Urothelium cell line (cell line): ENCODE measurements around the gene LSM4.
A peak's percentile ranks its signal among the peaks of the same experiment; 100 is the strongest.
"Not testable (repeated sequence)": the region's sequence is repeated elsewhere in the genome, so short reads cannot be mapped to it uniquely, and the experiment has no call there.

Source experiments
- DNase-seq: peaks from one replicate; pipeline ENCODE4 v3.0.0; 2011; ENCODE audit warnings: low spot score, mixed read lengths
- FAIRE-seq: peaks from 2 replicates; lab custom pipeline; 2011; peaks lifted over from hg19 to GRCh38; lab: Jason Lieb, UNC

The LSM4 gene

GRCh38 chr19:18322759-18323460, at the start of gene LSM4:
TSS of gene LSM4 (minus strand) at chr19:18323076. CDS start at chr19:18323020, 56 bp downstream.
- FAIRE-seq (peak; percentile 87), DNase-seq (peak; percentile 96)

GRCh38 chr19:18368504-18369222, 45.8 kb upstream of the LSM4 start:
- FAIRE-seq (no peak), DNase-seq (no peak)

DNA sequence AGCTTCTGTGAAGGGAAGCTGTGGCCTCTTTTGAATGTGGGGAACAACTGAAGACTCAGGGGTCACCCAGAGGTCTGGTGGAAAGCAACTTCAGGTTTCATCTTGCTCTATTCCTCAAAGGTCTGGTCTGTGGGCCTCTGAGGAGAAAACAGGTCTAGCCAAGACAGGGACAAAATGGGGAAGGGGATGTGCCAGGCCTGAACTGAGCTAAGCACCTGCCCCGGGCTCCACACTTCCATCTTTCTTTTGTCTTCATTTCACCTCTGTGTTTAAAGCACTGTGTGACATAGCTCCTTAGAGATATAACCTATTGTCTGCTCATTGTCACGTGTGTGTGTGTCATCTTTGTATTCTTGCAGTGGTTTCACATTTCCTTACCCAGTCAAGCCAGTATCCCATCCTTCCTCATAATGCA, 43.2 kb upstream of the LSM4 start:
- FAIRE-seq, result no peak
- DNase-seq, result no peak

GRCh38 chr19:18364826-18365528, 42.1 kb upstream of the LSM4 start:
- FAIRE-seq, result no peak
- DNase-seq, result peak; percentile 73

GRCh38 chr19:18364277-18364825, 41.5 kb upstream of the LSM4 start:
- not testable (repeated sequence) for FAIRE-seq, DNase-seq

DNA sequence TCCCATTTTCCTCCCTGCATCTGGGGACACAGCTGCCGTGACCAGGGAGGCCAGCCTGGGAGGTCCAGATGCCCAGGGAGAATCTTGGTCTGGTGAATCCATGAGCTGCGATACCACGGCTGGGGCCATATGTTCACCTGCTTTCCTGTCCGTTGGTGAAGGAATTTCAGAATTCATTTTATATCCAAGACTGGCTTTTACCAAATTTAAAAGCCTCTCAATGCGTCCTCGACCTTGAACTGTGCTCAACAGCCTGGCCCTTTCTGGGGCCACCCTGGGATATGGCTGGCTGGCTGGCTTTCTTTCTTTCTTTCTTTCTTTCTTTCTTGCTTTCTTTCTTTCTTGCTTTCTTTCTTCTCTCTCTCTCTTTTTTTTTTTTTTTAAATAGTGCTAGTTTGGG, 40.9 kb upstream of the LSM4 start:
- FAIRE-seq, result no peak
- DNase-seq, result no peak

DNA sequence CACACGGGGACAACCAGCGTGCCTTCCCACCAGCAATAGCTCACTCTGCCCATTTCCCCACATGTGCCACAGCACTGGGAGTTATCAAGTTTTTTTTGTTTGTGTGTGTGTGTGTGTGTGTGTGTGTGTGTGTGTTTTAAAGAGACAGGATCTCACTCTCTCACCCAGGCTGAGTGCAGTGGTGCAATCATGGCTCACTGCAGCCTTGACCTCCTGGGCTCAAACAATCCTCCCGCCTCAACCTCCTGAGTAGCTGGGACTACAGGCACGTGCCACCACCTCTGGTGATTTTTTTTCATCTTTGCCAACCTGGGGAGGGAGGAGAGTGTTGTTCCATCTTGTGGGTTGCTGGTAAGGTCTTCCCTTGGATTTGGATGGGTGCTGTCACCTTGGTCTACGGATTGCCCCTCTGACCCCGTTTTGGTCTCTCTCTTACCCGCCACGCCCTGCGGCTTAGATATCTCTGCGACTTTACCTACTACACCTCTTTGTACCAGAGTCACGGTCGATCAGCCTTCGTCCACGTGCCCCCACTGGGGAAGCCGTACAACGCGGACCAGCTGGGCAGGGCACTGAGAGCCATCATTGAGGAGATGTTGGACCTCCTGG, 40.2 kb upstream of the LSM4 start:
- no peak for FAIRE-seq

DNA sequence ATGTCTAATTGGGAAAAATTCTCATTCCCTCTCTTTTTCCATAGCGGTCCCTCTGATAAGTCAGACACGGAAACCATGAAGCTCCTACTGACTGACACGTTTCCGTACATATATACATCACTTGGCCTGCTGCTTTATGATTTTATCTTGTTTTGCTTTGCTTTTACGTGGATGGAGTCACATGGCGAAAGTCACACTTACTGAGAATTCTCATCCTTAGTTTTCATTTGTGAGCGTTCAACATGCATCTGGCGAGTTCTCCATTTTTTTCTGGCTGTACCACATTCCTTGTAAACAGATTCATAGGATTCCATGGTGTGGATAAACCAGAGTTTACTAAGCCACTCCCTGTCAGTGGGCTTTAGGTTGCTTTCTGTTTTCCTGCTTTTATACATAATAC, 38.8 kb upstream of the LSM4 start:
- no peak for DNase-seq
- FAIRE-seq, result no peak

More for the DNA sequence above, 40.2 kb upstream of the LSM4 start:
- DNase-seq, result no peak

GRCh38 chr19:18357041-18357440, 34.2 kb upstream of the LSM4 start:
- FAIRE-seq, result no peak
- DNase-seq, result no peak

- not testable (repeated sequence) for FAIRE-seq, DNase-seq
These were observed 31.9 kb upstream of the LSM4 start for GRCh38 chr19:18354743-18355142.

- DNase-seq, result no peak
- no peak for FAIRE-seq
These were observed 30.6 kb upstream of the LSM4 start for GRCh38 chr19:18353378-18354005.

DNA sequence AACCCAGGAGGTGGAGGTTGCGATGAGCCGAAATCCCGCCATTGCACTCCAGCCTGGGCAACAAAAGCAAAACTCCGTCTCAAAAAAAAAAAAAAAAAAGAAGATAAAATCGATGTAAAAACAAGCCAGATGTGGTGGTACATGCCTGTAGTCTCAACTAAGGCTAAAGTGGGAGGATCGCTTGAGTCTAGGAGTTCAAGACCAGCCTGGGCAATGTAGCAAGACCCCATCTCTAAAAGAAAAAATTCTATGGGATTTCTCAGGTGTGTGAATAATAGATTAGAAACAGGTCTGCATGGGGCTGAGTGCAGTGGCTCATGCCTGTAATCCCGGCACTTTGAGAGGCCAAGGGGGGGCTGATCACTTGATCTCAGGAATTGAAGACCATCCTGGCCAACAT, 28.7 kb upstream of the LSM4 start:
- FAIRE-seq (no peak), DNase-seq (no peak)

DNA sequence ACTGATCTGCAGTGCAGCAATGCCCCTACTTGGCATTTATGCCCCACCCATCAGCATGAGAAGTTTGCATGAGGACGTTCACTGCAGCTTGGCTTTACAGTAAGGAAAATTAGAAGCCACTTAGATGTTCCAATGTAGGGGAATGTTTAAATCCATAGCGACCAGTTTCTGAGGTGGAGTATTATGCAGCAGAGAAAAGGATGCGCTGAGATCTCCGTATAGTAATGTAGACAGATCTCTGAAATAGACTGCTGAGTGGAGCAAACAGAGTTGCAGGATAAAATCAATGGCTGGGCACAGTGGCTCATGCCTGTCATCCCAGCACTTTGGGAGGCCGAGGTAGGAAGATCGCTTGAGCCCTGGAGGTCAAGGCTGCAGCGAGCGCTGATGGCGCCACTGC, 27.6 kb upstream of the LSM4 start:
- FAIRE-seq, result no peak
- no peak for DNase-seq

DNA sequence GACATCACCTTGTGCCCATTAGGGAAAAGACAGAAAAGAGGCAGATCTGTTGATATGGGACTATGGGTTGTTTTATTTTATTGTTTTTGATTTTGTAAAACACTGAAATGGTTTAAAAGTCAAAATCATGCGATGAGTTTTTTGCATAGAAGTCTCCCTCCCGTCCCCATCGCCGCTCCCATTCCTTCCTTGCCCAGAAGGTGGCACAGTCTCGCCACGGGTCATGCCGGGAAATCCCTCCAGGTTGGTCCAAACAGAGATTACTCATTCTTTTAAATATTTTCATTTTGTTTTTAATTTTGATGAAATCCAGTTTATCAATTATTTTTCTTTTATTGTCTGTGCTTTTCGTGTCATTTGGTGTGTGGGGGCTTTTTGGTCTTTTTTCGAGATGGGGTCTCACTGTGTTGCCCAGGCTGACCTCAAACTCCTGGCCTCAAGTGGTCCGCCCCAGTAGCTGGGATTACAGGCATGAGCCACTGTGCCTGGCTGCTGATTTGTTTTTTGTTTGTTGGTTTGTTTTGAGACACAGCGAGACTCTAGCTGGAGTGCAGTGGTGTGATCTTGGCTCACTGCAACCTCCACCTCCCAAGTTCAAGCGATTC, 26.8 kb upstream of the LSM4 start:
- no peak for FAIRE-seq
- peak; percentile 51 for DNase-seq

DNA sequence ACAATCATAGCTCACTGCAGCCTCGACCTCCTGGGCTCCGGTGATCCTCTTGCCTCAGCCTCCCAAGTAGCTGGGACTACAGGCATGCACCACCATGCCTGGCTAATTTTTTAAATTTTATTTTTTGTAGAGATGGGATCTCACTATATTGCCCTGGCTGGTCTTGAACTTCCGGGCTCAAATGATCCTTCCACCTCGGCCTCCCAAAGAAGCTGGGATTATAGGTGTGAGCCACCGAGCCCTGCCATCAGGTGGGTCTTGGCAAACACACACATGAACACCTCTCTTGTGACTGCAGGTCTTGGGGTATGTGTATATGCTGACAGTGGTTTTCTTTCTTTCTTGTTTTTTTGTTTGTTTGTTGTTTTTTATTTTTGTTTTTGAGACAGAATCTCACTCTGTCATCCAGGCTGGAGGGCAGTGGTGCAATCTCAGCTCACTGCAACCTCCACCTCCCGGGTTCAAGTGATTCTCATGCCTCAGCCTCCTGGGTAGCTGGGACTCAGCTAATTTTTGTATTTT, 26.0 kb upstream of the LSM4 start:
- not testable (repeated sequence) for DNase-seq, FAIRE-seq

DNA sequence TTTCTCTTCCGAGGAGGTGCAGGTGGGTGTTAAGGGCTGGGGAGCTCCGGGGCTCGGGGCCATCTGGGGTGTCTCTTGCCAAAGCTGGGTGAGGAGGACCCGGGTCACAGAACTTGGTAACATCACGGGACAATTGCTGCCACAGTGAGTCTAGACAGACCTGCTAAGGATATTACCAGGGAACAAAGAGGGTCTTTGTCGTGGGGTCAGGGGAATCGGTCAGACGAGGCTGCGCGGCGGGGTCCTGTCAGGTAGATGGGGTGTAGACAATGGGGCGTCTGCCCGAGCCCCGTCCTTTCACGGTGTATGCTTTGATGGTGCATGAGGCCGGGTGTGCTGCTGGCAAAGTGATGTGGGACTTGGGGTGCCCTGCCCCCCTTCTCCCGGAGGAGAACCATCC, 25.3 kb upstream of the LSM4 start:
- FAIRE-seq, result no peak
- no peak for DNase-seq

DNA sequence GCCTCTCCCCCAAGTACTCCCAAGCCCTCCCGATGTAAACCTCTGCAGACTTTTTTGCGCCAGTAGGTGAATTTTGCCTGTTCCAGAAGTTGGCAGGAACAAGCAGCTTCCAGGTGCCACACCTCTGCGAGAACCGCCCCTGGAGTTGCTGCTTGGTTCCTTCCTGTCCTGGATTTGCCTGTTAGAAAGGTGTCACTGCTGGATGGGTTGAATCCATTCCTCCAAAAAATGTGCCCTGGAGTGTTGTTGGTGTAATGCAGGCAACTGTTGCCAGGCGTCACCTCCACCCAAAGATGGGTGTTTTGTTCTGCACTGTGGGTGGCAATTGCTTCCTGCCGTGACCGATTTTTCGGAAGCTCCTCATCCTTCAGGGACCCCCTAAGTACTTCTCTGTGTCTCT, 23.2 kb upstream of the LSM4 start:
- no peak for DNase-seq
- FAIRE-seq, result no peak

GRCh38 chr19:18345296-18345695, 22.4 kb upstream of the LSM4 start:
- DNase-seq (no peak), FAIRE-seq (no peak)

- DNase-seq (no peak), FAIRE-seq (no peak)
These were observed 21.7 kb upstream of the LSM4 start for GRCh38 chr19:18344582-18344950.

DNA sequence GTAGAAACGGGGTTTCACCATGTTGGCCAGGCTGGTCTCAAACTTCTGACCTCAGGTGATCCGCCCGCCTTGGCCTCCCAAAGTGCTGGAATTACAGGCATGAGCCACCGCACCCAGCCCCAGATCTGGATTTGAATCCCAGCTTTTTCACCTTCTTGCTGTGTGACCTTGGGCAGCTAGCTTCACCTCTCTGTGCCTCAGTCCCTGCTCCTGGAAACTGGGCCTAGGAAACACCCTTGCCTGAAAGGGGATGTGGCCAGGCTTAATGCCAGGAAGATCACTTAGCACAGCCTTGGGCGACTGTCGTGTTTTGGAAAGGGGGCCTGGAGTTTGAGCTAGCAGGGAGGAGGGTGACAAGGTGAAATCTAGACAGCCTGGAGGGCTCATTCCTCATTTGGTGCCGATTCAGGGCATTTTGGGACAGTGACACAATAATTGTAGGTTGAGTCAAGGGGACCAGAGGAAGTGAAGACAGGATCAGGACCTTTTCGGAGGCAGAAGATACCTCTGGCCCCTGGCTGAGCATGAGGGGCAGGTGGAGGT, 19.3 kb upstream of the LSM4 start:
- FAIRE-seq (no peak), DNase-seq (no peak)
